HG03342 (cell line): ENCODE measurements around the gene AFAP1.

Experiments
- ATAC-seq: cut with Tn5 transposase; IDR thresholded peaks from one replicate; pipeline ENCODE4 v1.9.1; 2021; ENCODE audit warnings: mild to moderate bottlenecking, moderate library complexity; ENCODE audit not compliant: unreplicated experiment

The AFAP1 gene

DNA sequence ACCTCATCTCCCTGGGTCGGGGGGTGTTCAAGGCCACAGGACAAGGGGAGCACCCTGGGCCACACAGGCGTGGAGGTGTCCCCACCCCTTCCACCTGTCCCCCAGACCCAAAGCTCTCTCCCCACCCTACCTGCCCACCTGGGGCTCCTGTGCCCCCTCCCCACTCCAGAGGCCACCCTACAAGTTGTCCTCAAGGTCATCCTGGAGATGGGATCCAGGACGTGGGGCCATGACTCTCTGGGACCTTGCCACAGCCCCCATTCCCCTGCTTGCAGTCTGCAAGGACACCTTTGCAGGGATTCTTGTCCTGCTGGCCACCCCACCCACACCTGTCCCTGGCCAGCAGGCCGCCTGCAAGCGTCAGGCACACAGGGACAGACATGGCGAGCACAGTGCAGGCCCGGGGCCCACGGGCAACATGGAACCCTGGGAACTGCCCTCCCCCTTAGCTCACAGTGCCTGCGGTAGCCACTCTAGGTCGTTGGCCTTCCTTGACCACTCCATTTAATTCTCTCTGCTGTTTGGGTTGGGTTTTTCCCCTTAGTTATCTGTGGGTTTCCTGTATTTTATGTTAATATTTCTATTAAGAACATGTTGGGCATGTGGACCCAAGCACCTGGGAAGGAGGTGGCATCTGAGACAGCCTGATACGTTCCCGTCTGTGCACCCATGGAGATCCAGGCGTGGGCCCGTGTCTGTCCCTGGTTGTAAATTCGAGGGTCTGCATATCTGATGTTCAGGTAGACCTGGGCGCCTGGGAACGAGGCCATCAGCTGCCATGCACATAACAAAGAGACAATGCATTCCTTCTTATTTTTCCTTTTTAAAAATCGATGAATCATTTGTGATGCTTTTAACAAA, 197.5 kb downstream of the AFAP1 start:
- no peak for ATAC-seq

DNA sequence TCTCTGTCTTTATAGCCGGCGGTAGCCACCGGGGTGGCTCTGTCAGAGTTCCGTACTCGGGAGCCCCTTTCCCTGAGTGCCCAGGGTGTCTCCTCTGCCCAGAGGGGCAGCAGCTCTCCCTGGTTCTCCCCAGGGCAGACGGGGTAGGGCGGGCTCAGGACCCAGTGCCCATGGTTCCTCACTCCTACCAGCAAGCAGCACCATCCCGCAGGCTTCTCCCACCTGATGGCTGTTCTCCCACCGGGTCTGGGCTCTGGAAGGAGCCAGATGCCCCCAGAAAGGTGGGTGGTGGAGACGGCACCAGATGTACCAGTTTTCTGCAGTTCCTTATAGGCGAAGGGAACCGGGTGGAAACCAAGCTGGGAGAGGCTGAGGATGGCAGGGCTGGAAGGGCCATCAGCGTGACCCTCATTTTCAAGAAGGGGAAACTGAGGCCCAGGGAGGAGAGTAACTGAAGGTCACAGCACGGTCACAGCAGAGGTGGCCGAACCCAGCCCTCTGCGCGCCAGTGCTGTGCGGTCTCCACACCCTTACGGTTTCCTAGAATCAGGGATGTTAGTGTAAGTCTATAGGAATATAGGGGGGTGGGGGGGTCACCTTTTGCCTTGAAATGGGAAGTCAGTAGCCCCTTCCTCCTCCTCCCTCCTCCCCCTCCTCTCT, 198.7 kb downstream of the AFAP1 start:
- no peak for ATAC-seq

DNA sequence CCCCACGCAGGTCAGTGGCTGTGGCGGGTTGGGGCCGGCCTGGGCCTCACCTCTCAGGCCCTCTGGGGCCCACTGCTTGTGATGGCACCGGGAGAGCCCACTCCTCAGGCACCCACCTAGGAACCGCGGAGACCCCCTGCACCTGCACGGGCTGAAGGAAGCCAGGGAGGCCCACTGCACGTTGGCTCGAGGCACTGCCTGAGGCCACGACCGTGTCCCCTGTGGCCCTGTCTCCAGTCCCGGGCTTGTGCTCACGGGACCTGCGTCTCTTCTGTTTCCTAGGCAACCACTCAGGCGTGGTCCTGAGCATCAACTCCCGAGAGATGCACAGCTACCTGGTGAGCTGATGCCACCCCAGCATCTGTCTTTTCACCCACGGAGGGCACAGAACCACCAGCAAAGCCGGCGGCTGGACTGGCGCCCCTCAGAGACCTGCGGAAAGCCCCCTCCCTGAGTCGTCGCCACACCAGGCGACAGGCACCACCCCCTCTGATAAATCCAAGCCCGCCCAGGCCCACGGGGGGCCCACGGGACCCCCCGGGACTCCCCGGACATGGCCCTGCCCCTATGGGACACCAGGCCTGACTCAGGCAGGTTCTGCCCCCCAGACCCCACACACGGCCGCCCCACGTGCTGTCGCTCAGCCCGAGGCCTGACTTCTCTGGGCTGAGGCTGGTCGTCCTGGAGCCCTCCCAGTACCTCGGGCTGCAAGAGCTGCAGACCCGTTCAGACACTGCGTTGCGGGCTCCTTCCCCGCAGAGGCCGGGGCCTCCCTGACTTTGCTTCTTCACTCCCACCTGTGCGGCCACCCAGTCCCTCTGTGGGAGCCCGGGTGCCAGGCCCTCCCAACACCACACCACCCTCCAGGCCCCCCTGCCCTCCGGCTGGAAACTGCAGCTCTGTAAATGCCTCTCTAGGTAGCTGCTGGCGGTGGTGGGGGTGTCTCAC, 199.5 kb downstream of the AFAP1 start:
- no peak for ATAC-seq

DNA sequence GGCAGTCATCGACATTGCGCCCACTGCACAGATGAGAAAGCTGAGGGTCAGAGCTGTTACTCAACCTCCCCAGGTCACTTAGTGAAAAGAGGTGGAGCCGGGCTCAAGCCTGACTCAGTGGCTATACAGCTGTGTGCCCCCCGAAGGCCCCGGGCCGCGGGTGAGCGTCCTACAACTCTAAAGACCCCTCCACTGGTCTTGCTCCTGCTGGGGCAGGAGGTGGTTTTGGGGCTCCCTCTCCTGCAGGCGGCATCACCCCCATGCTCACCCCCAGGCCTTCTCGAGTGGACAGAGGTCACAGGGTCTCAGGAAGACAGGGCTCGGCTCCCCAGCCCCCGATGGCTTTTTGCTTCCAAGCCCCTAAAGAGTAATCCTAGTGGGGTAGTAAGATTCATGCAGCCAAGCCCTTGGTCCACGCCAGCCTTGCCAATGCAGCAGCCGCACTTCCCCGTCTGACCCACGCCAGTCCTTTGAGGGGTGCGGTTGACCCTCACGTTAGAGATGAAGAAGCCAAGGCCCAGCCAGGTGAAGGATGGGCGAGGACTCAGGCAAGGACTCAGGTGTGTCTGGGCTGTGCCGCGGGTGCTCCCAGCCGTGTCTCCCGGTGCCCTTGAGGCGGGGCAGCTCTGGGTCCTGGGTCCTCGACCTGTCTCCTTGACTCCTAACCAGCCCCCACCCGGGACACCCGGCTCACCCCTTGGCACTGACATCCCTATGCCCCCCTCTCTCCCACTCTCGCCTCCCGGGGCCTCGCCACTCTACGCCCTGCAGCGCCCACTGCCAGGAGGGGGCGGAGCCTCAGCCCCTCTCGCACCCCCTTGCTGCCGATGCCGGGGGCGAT, 200.4 kb downstream of the AFAP1 start:
- ATAC-seq: no peak

DNA sequence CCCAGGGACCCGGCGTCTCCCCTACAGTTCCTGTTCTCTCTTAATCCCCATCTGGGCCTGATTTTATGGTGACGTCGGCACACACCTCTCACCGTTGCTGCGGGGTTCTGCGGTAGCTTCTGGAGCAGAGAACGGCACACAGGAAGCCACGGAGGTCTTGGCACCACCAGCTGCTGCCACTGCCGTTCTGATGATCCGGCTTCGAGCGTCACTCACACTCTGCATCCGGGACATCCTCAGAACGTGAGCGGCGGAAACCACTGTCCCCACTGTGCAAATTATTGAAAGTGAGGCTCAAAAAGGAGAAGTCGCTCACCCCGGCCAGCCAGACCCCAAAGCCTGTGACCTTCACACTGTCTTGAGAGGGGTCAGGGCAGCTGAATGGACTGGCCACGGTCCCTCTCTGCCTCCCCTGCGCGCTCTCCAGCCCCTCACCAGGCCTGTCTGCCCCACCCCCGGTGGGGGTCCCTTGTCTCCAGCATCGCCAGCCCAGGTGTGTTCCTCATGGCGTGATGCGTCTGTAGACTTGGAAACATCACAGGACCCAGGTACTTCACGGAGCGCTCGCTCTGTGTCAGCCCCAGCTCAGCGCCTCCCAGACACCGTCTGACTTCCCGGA, 201.1 kb downstream of the AFAP1 start:
- ATAC-seq: no peak

DNA sequence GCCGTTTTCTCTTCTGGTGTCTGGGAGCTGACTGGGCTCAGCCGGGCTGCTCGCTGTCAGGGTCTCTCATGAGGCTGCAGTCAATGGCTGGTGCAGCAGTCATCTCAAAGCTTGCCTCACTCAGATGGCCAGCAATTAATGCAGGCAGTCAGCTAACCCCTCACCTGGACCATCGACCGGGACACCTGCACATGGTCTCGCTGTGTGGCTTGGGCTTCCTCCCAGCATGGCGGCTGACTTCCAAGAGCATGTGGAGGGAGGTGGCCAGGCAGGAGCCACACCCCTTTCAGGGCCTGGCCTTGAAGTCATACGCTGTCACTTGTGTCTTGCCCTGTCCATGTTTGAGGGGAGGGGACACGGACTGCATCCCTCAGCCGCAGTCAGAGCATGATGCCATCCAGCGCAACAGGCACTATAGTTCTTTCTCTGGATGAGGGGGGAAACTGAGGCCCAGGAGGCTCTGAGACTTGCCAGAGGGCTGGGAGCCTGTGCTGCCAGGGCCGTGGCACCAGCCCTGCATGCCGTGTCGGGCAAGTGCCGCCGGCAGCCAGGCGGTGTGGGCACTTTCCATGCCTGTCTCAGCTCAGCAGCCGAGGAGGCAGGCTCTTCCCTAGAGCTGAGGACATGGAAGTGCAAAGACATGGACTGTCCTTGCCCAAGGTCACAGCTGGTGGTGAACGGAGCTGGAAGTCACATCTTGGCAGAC, 201.8 kb downstream of the AFAP1 start:
- no peak for ATAC-seq

DNA sequence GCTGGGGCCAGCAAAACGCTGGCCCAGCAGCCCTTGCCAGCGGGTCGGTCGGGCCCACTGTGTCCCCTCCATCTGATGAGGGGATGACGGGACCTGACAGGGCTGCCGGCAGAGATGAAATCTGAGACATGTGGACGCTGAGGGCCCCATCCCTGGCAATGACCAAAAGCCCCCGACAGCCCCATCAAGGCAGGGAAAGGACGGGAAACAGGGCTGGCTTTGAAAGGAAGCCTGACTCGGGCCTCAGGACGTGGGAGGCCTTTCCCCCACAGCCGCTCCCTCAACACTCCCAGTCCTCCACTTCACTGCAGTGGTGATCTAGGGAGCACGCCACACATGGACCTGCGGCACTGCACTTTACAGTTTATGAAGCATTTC, 202.4 kb downstream of the AFAP1 start:
- no peak for ATAC-seq

DNA sequence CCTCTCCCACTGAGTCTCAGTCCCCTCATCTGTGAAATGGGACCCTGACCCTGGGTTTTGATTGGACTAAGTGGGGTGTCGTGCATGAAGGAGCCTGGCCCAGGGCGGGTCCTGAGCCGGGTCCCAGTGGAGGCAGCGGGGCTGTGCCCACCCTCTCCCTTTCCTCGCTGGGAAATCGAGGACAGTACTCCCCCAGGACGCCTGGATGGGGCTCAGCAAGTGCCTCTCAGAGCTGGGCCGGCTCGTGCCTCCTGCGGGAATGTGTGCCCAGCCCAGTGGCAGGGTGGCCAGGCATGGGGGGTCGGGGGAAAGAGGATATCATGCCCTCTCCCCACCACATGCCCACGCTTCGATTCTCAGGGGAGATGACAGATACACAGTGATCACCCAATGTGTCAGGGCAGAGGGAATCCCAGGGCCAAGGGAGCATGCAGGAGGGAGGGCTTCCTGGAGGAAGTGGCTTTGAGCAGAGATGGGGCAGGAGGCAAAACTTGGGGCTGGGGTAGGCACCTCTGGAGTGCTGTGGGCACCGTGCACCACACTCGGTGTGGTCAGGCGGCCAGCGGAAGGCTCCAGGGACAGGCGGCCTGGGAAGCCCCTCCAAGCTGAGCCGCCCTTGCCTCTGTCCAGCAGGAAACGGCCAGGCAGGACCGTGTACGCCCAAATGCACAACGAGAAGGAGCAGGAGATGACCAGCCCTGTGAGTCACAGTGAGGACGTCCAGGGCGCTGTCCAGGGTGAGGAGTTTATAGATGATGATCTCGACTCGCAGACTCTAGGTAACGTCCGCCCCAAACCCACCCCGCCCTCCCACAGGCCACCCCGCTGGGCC, 203.0 kb downstream of the AFAP1 start:
- no peak for ATAC-seq

DNA sequence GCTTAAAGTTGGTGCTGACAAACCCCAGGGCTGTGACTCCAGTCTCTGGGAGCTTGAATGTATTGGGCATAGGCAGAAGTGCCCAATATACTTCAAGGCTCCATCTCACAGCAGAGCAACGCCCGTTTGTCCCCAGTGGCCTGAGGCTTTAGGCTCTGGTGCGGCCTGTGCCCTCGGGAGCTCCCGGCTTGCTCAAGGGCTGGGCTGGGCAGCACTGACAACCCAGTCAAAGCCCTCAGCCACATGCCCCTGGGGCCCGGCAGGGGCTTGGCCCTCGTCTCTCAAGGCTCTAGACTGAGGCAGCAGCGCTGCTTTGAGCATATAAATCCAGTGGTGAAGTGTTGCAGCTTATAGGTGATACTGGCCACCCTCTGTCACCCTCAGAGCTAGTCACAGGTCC, 203.7 kb downstream of the AFAP1 start:
- ATAC-seq: no peak

DNA sequence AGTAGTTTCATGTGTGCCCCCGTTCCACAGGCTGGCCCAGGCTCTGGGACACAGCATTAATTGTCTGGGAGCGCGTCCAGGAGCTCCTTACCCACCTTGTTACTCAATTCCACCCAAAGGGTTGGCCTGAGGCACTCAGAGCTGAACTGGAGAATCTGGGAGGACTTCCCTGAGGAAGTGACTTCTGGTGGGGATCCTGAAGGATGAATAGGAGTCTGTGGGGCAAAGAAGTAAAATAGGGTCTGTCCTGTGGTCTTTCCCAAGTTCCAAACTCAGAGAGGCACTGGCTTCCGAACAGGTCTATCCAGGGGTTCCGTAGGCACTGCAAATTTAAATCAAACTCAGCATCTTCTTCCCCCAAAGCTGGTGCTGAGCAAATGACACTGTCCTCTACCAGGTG, 204.3 kb downstream of the AFAP1 start:
- ATAC-seq: no peak

DNA sequence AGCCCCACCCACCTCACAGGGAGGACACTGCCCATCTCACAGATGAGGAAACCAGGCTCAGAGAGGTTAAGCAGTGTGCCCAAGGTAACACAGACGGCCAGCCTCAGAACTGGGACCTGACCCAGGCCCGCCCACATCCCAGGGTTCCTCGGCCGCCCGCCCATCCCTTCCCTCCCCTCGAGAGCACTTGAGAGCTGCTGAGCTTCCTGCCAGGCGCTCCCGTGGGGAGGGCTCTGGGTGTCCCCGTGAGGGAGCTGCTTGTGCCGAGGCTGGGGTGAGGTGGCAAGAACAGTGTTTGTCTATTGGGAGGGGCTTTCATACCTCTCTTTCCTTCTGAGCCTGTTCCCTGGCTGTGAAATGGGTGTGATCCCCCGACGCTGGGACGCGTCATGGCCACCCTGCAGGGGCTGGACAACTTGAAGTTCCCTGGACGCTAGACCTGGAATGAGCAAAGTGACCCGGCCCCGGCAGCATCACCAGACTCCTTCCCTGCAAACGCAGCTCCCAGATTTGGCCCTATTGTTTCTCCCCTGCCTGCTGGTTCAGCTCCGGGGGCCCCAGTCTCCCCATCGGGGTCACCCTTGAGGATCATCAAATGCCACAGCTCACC, 204.9 kb downstream of the AFAP1 start:
- no peak for ATAC-seq

DNA sequence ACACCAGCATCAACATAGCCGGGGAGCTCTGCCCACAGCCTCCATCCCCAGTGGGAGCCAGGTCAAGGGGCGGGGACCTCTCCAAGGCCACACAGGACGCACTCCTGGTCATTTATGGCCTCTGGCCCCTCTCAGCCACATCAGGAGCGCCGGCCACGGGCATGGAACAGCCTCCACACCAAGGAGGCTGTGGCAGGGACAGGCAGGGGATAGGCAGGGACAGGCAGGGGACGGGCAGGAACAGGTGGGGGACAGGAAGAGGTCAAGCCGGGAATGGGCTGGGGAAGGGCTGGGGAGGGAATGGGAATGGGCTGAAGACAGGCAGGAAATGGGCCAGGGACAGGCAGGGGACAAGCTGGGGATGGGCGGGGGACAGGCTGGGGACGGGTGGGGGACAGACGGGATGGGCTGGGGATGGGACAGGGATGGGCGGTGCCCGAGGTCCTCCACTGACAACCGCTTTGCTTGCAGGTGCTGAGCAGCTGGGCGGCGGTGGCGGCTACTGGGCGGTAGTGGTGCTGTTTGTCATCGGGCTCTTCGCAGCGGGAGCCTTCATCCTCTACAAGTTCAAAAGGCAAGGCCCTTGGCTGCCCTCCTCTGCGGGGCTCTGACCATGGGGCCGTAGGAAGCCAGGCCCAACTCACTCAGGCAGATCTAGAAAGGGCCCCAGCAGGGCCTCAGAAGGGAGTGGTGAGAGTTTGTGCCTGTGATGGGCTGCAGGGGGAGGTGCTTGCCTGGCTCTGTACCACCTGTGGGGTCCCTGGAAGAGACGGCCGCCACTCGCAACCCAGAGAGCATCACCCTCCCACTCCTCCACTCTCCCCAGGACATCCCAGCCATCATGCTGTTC, 205.6 kb downstream of the AFAP1 start:
- ATAC-seq: no peak

DNA sequence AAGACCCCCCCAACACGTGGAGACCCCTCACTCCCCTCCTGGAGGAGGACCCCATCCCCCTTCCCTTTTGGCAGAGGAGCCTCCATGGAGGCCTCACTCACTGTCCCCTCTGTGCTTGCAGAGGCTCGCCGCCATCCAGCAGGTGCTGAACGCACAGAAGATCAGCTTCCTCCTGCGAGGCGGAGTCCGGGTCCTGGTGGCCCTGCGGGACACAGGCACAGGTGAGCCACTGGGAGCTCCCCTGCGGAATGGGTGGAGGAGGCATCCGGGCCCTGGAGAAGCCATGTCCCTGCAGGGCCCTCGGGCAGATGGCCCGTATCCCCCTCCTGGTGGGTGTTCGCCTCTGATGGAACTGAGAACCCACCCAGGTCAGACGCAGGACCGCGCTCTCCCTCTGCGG, 206.5 kb downstream of the AFAP1 start:
- no peak for ATAC-seq

DNA sequence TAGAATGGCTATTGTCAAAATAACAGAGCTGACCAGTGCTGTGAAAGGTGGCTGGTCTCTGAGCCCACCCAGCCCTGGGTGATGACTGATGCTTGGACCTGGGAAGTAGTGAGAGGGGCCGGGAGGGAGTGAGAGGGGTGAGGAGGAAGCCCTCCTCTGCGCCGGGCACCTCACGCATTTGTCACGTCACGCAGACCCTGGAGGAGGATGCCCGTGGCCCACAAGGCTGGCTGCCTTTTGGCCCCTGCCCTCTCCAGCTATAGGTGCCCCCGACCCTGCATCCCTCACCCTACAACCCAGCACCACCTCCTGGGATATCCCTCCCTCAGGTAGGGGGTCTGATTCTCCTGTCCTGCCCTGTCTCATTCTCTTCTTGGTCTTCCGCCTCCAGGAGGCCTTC, 207.4 kb downstream of the AFAP1 start:
- ATAC-seq: no peak

DNA sequence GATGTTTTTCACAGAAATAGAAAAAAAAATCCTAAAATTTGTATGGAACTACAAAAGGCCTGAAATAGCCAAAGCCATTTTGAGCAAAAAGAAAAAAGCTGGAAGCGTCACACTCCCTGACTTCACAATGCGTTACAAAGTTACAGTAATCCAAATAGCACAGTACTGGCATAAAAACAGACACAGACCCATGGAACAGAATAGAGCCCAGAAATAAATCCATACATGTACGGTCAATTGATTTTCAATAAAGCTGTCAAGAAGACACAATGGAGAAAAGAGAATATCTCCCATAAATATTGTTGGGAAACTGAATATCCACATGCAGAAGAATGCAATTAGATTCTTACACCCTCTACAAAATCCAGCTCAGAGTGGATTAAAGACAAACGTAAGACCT, 208.2 kb downstream of the AFAP1 start:
- no peak for ATAC-seq

DNA sequence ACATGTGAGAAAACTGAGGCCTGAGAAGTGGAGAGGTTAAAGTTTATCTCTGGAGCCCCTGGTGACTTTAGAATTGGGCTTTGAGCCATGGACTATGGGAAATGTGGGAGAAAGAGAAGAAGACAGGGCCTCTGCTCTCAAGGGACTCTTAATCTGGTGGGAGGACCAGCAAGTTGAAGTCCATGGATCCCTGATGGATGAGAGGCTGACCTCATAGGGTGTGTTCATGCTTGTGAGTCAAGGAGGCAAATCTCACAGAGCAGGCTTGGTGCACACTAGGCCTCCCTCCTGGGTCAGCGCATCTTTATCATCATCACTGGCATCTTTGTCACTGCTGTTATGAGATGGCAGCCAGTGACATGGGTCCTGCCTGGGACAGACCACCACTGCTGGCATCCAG, 211.9 kb downstream of the AFAP1 start:
- ATAC-seq: no peak

DNA sequence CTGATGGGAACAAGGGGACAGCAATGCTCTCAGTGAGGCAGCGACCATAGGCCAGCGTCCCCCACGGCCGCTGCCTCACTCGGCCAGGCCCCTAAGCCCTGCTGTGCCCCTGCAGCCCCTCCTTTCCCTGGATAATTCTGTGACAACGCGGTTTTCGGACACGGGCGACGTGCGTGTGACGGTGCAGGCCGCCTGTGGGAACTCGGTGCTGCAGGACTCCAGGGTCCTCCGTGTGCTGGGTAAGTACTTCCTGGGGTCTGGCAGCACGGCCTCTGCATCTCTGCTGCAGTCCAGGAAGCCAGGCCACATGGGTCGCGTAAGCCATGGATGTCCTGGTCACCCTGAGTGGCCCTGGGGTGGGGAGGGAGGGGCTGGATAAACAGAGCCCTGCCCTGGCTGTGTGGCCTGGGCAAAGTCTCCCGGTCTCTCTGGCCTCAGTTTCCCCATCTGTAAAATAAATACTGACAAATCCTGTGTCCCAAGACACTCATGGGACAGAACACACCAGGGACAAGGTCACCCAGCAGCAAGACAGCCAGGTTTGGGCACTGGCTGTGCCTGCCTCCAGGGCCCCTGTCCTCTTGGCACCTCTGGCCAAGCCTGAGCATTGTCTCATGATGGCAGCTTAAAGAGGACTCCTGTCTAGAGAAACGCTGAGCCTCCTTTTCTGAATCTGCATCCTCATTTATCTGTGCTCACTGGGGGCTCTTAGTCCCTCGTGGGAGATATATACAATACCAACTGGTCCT, 212.8 kb downstream of the AFAP1 start:
- no peak for ATAC-seq
